H9 (cell line): ENCODE measurements around the gene COL18A1. TPM values are rescaled to one million over a fixed set of nuclear protein-coding genes. Genes with fewer than 3 reads are reported as not detected.

Experiments
- DNase-seq: peaks from one replicate; pipeline ENCODE4 v3.0.0-alpha.2; 2017
- H2AFZ ChIP-seq: one replicate; pipeline ENCODE4 v1.6.1; 2013; ENCODE audit warnings: mild to moderate bottlenecking, low read length, control low read depth, moderate library complexity
- H2AK5ac ChIP-seq: 2 replicates; pipeline ENCODE4 v1.6.1; 2013; ENCODE audit warnings: low read length, control low read depth, mixed read lengths; ENCODE audit not compliant: insufficient read length
- H2BK120ac ChIP-seq: one replicate; pipeline ENCODE4 v1.6.1; 2013; ENCODE audit warnings: low read depth, mild to moderate bottlenecking, low read length, control low read depth, inconsistent platforms; ENCODE audit not compliant: poor library complexity, severe bottlenecking
- H2BK12ac ChIP-seq: 2 replicates; pipeline ENCODE4 v1.6.1; 2013; ENCODE audit warnings: low read length, control low read depth, mixed read lengths, low read depth; ENCODE audit not compliant: insufficient read length
- H2BK15ac ChIP-seq: 2 replicates; pipeline ENCODE4 v1.6.1; 2013; ENCODE audit warnings: low read depth, low read length, control low read depth
- H2BK20ac ChIP-seq: one replicate; pipeline ENCODE4 v1.6.1; 2013; ENCODE audit warnings: low read depth, mild to moderate bottlenecking, low read length, control low read depth, inconsistent platforms; ENCODE audit not compliant: poor library complexity, severe bottlenecking
- H2BK5ac ChIP-seq: 2 replicates; pipeline ENCODE4 v1.6.1; 2013; ENCODE audit warnings: low read length, control low read depth, mixed read lengths; ENCODE audit not compliant: insufficient read length
- H3K14ac ChIP-seq: 2 replicates; pipeline ENCODE4 v1.6.1; 2013; ENCODE audit warnings: low read length, control low read depth; ENCODE audit not compliant: insufficient read depth
- H3K18ac ChIP-seq: 2 replicates; pipeline ENCODE4 v1.6.1; 2013; ENCODE audit warnings: low read depth, mild to moderate bottlenecking, mixed read lengths, low read length, control low read depth; ENCODE audit not compliant: insufficient read length
- H3K23ac ChIP-seq: 2 replicates; pipeline ENCODE4 v1.6.1; 2013; ENCODE audit warnings: low read length, control low read depth, mixed read lengths, low read depth; ENCODE audit not compliant: insufficient read length
- H3K23me2 ChIP-seq: 2 replicates; pipeline ENCODE4 v1.6.1; 2013; ENCODE audit warnings: low read depth, mild to moderate bottlenecking, mixed read lengths, low read length, control low read depth; ENCODE audit not compliant: insufficient read length, poor library complexity, severe bottlenecking
- H3K27ac ChIP-seq: 2 replicates; pipeline ENCODE4 v1.5.1; 2013; ENCODE audit warnings: low read length, control low read depth, mixed read lengths, low read depth; ENCODE audit not compliant: insufficient read length
- H3K27me3 ChIP-seq: 2 replicates; pipeline ENCODE4 v1.6.1; 2013; ENCODE audit warnings: low read length, control low read depth, inconsistent platforms; ENCODE audit not compliant: insufficient read depth
- H3K4ac ChIP-seq: 2 replicates; pipeline ENCODE4 v1.6.1; 2013; ENCODE audit warnings: low read depth, mild to moderate bottlenecking, control low read depth, inconsistent platforms, low read length, moderate library complexity
- H3K4me1 ChIP-seq: 2 replicates; pipeline ENCODE4 v1.6.1; 2013; ENCODE audit warnings: low read length, control low read depth, inconsistent platforms; ENCODE audit not compliant: insufficient read depth
- H3K4me2 ChIP-seq: 2 replicates; pipeline ENCODE4 v1.6.1; 2013; ENCODE audit warnings: low read length, control low read depth, mixed read lengths; ENCODE audit not compliant: insufficient read length, insufficient read depth
- H3K56ac ChIP-seq: 2 replicates; pipeline ENCODE4 v1.6.1; 2013; ENCODE audit warnings: low read depth, mild to moderate bottlenecking, mixed read lengths, low read length, control low read depth; ENCODE audit not compliant: insufficient read length
- H3K79me1 ChIP-seq: 2 replicates; pipeline ENCODE4 v1.6.1; 2013; ENCODE audit warnings: low read depth, mild to moderate bottlenecking, moderate library complexity, low read length, control low read depth, inconsistent platforms; ENCODE audit not compliant: insufficient read depth, poor library complexity, severe bottlenecking
- H3K79me2 ChIP-seq: 2 replicates; pipeline ENCODE4 v1.6.1; 2013; ENCODE audit warnings: low read length, control low read depth, inconsistent platforms; ENCODE audit not compliant: insufficient read depth
- H3K9ac ChIP-seq: 2 replicates; pipeline ENCODE4 v1.6.1; 2013; ENCODE audit warnings: low read length, control low read depth, mixed read lengths; ENCODE audit not compliant: insufficient read length; ENCODE audit errors: extremely low read depth
- H3K9me3 ChIP-seq: one replicate; pipeline ENCODE4 v1.6.1; 2013; ENCODE audit warnings: low read depth, low read length, inconsistent platforms; ENCODE audit not compliant: control insufficient read depth
- H3T11ph ChIP-seq: one replicate; pipeline ENCODE4 v1.6.1; 2013; ENCODE audit warnings: mild to moderate bottlenecking, low read length, control low read depth, inconsistent platforms
- H4K20me1 ChIP-seq: one replicate; pipeline ENCODE4 v1.6.1; 2013; ENCODE audit not compliant: control insufficient read depth, insufficient read length, insufficient read depth
- H4K5ac ChIP-seq: 2 replicates; pipeline ENCODE4 v1.6.1; 2013; ENCODE audit warnings: low read depth, mild to moderate bottlenecking, mixed read lengths, low read length, control low read depth; ENCODE audit not compliant: insufficient read length
- H4K8ac ChIP-seq: replicated peaks from 2 replicates; pipeline ENCODE4 v1.6.1; 2013; ENCODE audit warnings: low read length, control low read depth, mixed read lengths, low read depth; ENCODE audit not compliant: insufficient read length
- H4K91ac ChIP-seq: 2 replicates; pipeline ENCODE4 v1.6.1; 2013; ENCODE audit warnings: low read depth, mild to moderate bottlenecking, moderate library complexity, mixed read lengths, low read length, control low read depth; ENCODE audit not compliant: insufficient read length
- H3K27ac Mint-ChIP-seq, 3 experiments: 2 replicates in 2 of 3; 3 replicates in 1 of 3; pipeline ENCODE4 v1.8.0; 2020 to 2021; ENCODE audit warnings: mixed read lengths in 3 of 3, mild to moderate bottlenecking in 1 of 3, moderate library complexity in 1 of 3
- H3K27me3 Mint-ChIP-seq: 2 replicates; pipeline ENCODE4 v1.8.0; 2021; ENCODE audit warnings: low read depth, mild to moderate bottlenecking, moderate library complexity, mixed read lengths
- H3K36me3 Mint-ChIP-seq, 3 experiments: 2 replicates in 2 of 3; 3 replicates in 1 of 3; pipeline ENCODE4 v1.8.0; 2020 to 2021; ENCODE audit warnings: low read depth in 3 of 3, mixed read lengths in 3 of 3; ENCODE audit not compliant: insufficient read depth in 1 of 3
- H3K4me1 Mint-ChIP-seq, 2 experiments: 2 replicates each; pipeline ENCODE4 v1.8.0; 2020; ENCODE audit warnings: mixed read lengths in 2 of 2
- H3K4me3 Mint-ChIP-seq, 2 experiments: 2 replicates in 1 of 2; 3 replicates in 1 of 2; pipeline ENCODE4 v1.8.0; 2020 to 2021; ENCODE audit warnings: mild to moderate bottlenecking in 2 of 2, mixed read lengths in 2 of 2, moderate library complexity in 1 of 2
- H3K9me3 Mint-ChIP-seq, 2 experiments: 2 replicates in 1 of 2; 3 replicates in 1 of 2; pipeline ENCODE4 v1.8.0; 2020; ENCODE audit warnings: mild to moderate bottlenecking in 2 of 2, mixed read lengths in 2 of 2, moderate library complexity in 1 of 2
- WGBS: extraction: QIAGEN DNeasy Blood & Tissue Kit; methylation state at CpG from one replicate; pipeline ENCODE4 v1.1.7; 2013; ENCODE audit warnings: missing lambda C conversion rate, low lambda C conversion rate, mixed read lengths; ENCODE audit not compliant: insufficient read length; ENCODE audit errors: extremely low coverage; 5-methylcytosine and 5-hydroxymethylcytosine counted together
- total RNA-seq: library from RNA; stranded (reverse); gene quantifications from 2 replicates; pipeline ENCODE4 v1.2.1, GENCODE V29; 2021
- TF ChIP-seq, protein P1 (sequence below): fragments of 200-600 bp; sonication (generic); conservative IDR thresholded peaks from 3 replicates; pipeline ENCODE4 v1.8.0; 2021; ENCODE audit warnings: antibody characterized with exemption, mild to moderate bottlenecking

Gene COL18A1
- total RNA-seq, 1 experiment from 2014 or later: 232 TPM

DNA sequence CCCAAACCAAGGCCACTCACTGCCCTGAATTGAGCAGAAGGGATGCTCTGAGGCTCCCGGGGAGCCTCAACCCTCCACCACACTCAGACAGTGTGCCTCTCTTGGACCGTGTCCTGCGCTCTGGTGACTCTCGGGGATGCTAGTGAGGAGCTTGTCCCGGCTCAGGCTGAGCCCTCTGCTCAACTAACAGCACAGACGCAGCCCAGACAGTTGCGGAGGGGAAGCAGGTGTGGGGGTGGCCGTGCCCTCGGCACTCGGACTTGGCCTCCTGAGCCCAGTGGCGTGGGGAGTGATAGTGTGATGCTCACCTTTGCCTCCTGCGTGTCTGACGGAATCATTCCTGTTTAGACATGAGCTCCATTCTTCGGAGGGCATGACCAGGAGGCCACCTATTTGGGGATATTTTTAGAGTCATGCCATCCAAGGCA lies 152.7 kb downstream of the COL18A1 start:
- no peak overlapping the region for H4K8ac ChIP-seq

More for the DNA sequence above, 152.7 kb downstream of the COL18A1 start:
- H2AFZ ChIP-seq: no peak overlapping the region
- H3K9me3 ChIP-seq: no peaks in the 10 kb centered on the region
- H4K5ac ChIP-seq: no peak overlapping the region
- no peak overlapping the region for H4K91ac ChIP-seq
- Mint-ChIP-seq H3K27me3 (peaks cover 21% of the 10 kb centered on the region), H3K9me3 (no peaks in the 10 kb centered on the region), H3K27ac (no peak overlapping the region), H3K36me3 (no peaks in the 10 kb centered on the region), H3K4me1 (peaks cover 18 to 21% of the 10 kb centered on the region in 2 experiments), H3K4me3 (no peak overlapping the region)
- H3T11ph ChIP-seq: no peak overlapping the region
- no peak overlapping the region for H3K23ac ChIP-seq
- H2BK15ac ChIP-seq: no peak overlapping the region
- H3K79me1 ChIP-seq: no peaks in the 10 kb centered on the region
- H3K14ac ChIP-seq: no peak overlapping the region; the same call in 1 of the 2 replicates
- no peaks in the 10 kb centered on the region for H3K79me2 ChIP-seq
- TF ChIP-seq, protein P1, sequence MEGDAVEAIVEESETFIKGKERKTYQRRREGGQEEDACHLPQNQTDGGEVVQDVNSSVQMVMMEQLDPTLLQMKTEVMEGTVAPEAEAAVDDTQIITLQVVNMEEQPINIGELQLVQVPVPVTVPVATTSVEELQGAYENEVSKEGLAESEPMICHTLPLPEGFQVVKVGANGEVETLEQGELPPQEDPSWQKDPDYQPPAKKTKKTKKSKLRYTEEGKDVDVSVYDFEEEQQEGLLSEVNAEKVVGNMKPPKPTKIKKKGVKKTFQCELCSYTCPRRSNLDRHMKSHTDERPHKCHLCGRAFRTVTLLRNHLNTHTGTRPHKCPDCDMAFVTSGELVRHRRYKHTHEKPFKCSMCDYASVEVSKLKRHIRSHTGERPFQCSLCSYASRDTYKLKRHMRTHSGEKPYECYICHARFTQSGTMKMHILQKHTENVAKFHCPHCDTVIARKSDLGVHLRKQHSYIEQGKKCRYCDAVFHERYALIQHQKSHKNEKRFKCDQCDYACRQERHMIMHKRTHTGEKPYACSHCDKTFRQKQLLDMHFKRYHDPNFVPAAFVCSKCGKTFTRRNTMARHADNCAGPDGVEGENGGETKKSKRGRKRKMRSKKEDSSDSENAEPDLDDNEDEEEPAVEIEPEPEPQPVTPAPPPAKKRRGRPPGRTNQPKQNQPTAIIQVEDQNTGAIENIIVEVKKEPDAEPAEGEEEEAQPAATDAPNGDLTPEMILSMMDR: no peak
- H3K27me3 ChIP-seq: no peaks in the 10 kb centered on the region
- no peak overlapping the region for H3K18ac ChIP-seq
- no peak overlapping the region for H2BK120ac ChIP-seq
- H3K4me2 ChIP-seq: no peak overlapping the region
- H2BK5ac ChIP-seq: no peak overlapping the region
- H3K23me2 ChIP-seq: no peaks in the 10 kb centered on the region
- no peak overlapping the region for H3K56ac ChIP-seq
- no peak overlapping the region for H2BK12ac ChIP-seq
- WGBS: no CpG with 5 or more reads among the region's 14 CpGs
- no peak overlapping the region for H2AK5ac ChIP-seq
- DNase-seq: no peak
- H4K20me1 ChIP-seq: no peaks in the 10 kb centered on the region
- no peaks in the 10 kb centered on the region; the same call in 1 of the 2 replicates for H3K4me1 ChIP-seq
- H3K9ac ChIP-seq: no peak overlapping the region
- no peak overlapping the region for H3K27ac ChIP-seq
- no peak overlapping the region for H3K4ac ChIP-seq
- no peak overlapping the region for H2BK20ac ChIP-seq
